GM12878 (cell line): ENCODE data around the gene COG2. TPM values are rescaled to one million over a fixed set of nuclear protein-coding genes. Genes with fewer than 3 reads are reported as not detected.
"Not testable (repeated sequence)": the region's sequence is repeated elsewhere in the genome, so short reads cannot be mapped to it uniquely, and the experiment has no call there.

ENCODE experiments used
- ATAC-seq: fragments of 200-7000 bp; cut with Tn5 transposase; 3 replicates; pipeline ENCODE4 v1.9.1; 2020; ENCODE audit warnings: mild to moderate bottlenecking, moderate library complexity
- BruUV-seq: library from RNA; stranded (reverse); fragments of 400-500 nt; replicated peaks from 2 replicates; lab custom pipeline; 2021; lab: Mats Ljungman, UMichigan
- CTCF ChIA-PET: fragments of 300-600 bp; sonication (Branson Sonifier 250); formaldehyde crosslinking; extraction: SDS; loops from one replicate; lab custom pipeline; 2021; ENCODE audit warnings: inconsistent platforms; lab: Yijun Ruan, JAX
- POLR2A ChIA-PET: fragments of 350-600 bp; formaldehyde crosslinking; extraction: SDS; loops from one replicate; lab custom pipeline; 2021; ENCODE audit warnings: inconsistent platforms; lab: Charles Lee
- RAD21 ChIA-PET: fragments of 300-600 bp; sonication (Branson Sonifier 250); formaldehyde crosslinking; loops from one replicate; lab custom pipeline; 2023; ENCODE audit warnings: antibody characterized with exemption; ENCODE audit not compliant: unreplicated experiment; lab: Charles Lee
- SMC1A ChIA-PET: fragments of 300-600 bp; sonication (Branson Sonifier 250); formaldehyde crosslinking; loops from one replicate; lab custom pipeline; 2023; ENCODE audit not compliant: unreplicated experiment, uncharacterized antibody; lab: Charles Lee
- DNase-seq: peaks from one replicate; pipeline ENCODE4 v3.0.0-alpha.2; 2011; ENCODE audit warnings: low read depth, low spot score
- FAIRE-seq: peaks from 3 replicates; lab custom pipeline; 2011; peaks lifted over from hg19 to GRCh38; lab: Jason Lieb, UNC
- H2AFZ ChIP-seq: 2 replicates; pipeline ENCODE4 v1.6.0; 2011; ENCODE audit warnings: low read depth, low read length, control low read depth; ENCODE audit not compliant: control insufficient read depth
- H3K27ac ChIP-seq: 2 replicates; pipeline ENCODE4 v1.5.1; 2011; ENCODE audit warnings: control low read depth; ENCODE audit not compliant: control insufficient read depth, insufficient read depth
- H3K27me3 ChIP-seq, 2 experiments: replicated peaks in 1 of 2; 2 replicates each; pipeline versions ENCODE4 v1.6.0 to v1.6.1; 2011; ENCODE audit warnings: low read length in 1 of 2; ENCODE audit not compliant: control insufficient read depth in 2 of 2, insufficient read depth in 2 of 2
- H3K36me3 ChIP-seq, 2 experiments: 2 replicates each; pipeline ENCODE4 v1.5.1; 2011; ENCODE audit warnings: low read length in 1 of 2; ENCODE audit not compliant: control insufficient read depth in 2 of 2, insufficient read depth in 2 of 2
- H3K4me1 ChIP-seq: 2 replicates; pipeline ENCODE4 v1.6.1; 2011; ENCODE audit warnings: mild to moderate bottlenecking, low read length, moderate library complexity, mixed read lengths; ENCODE audit not compliant: control insufficient read depth, insufficient read depth
- H3K4me2 ChIP-seq: 2 replicates; pipeline ENCODE4 v1.6.0; 2011; ENCODE audit warnings: control low read depth; ENCODE audit not compliant: control insufficient read depth, insufficient read depth
- H3K4me3 ChIP-seq: fragments of 200-600 bp; sonication (generic); 2 replicates; pipeline ENCODE4 v1.5.1; 2016
- H3K79me2 ChIP-seq: 2 replicates; pipeline ENCODE4 v1.6.0; 2011; ENCODE audit warnings: low read length; ENCODE audit not compliant: control insufficient read depth, insufficient read depth
- H3K9ac ChIP-seq: 2 replicates; pipeline ENCODE4 v1.8.0; 2011; ENCODE audit warnings: low read length, control low read depth, mixed read lengths; ENCODE audit not compliant: control insufficient read depth, insufficient read depth
- H3K9me3 ChIP-seq: replicated peaks from 3 replicates; pipeline ENCODE4 v1.5.1; 2011; ENCODE audit warnings: mild to moderate bottlenecking, low read length; ENCODE audit not compliant: control insufficient read depth, insufficient read depth
- H4K20me1 ChIP-seq: 2 replicates; pipeline ENCODE4 v1.6.0; 2011; ENCODE audit not compliant: control insufficient read depth, insufficient read depth
- BCL11A ChIP-seq: IDR thresholded peaks from 2 replicates; pipeline ENCODE4 v1.6.1; 2011; ENCODE audit warnings: low read depth, low read length
- HCFC1 ChIP-seq: fragments of 150-350 bp; IDR thresholded peaks from 2 replicates; pipeline ENCODE4 v1.6.1; 2014; ENCODE audit warnings: low read length
- KDM1A ChIP-seq: fragments of 200-600 bp; sonication (generic); IDR thresholded peaks from 2 replicates; pipeline ENCODE4 v1.6.1; 2016; ENCODE audit warnings: borderline replicate concordance
- MEF2A ChIP-seq: IDR thresholded peaks from 2 replicates; pipeline ENCODE4 v1.6.1; 2011; ENCODE audit warnings: low read depth, mild to moderate bottlenecking, low read length, moderate library complexity; ENCODE audit not compliant: insufficient read depth
- SMAD5 ChIP-seq: IDR thresholded peaks from 2 replicates; pipeline ENCODE4 v1.6.1; 2016; ENCODE audit warnings: antibody characterized with exemption, low read depth
- WGBS: methylation state at CpG from one replicate; pipeline ENCODE4 v1.1.6; 2016; ENCODE audit warnings: low lambda C conversion rate; ENCODE audit not compliant: insufficient replicate concordance, insufficient coverage; ENCODE audit errors: missing lambda C conversion rate; 5-methylcytosine and 5-hydroxymethylcytosine counted together
- in situ Hi-C: fragments of 300-500 bp; cut with MboI; formaldehyde crosslinking; loops from 9 replicates; pipeline ENCODE4 v1.14.3; 2018; ENCODE audit warnings: mixed read lengths
- intact Hi-C: fragments of 100-400 bp; cut with micrococcal nuclease; formaldehyde crosslinking; loops from one replicate; pipeline ENCODE4 v1.14.2; 2022; ENCODE audit not compliant: unreplicated experiment
- polyA plus RNA-seq, 11 experiments: library from polyadenylated mRNA; depleted of rRNA in 4 of 11; unstranded in 6 of 11; stranded (reverse) in 5 of 11; fragments of >200 nt; fragmentation: Nextera tagmentation in 4 of 11; fragmentation: Illumina TruSeq in 1 of 11; extraction: Ambion mirVana in 4 of 11; extraction: Trizol in 1 of 11; gene quantifications; 1 replicate in 1 of 11; 2 replicates in 10 of 11; pipeline versions ENCODE4 v1.2.1 to v1.2.3, GENCODE V29; 2011 to 2016; ENCODE audit warnings: inconsistent platforms in 2 of 11, missing spikeins in 2 of 11, low read depth in 1 of 11
- total RNA-seq, 4 experiments: library from RNA; depleted of rRNA in 3 of 4; stranded (reverse); fragments of >200 nt in 3 of 4; fragmentation: Illumina TruSeq in 1 of 4; extraction: Trizol in 1 of 4; gene quantifications; 2 replicates each; pipeline versions ENCODE4 v1.2.1 to v1.2.3, GENCODE V29; 2013 to 2021
- TF ChIP-seq, protein P1 (sequence below): fragments of 450-650 bp; IDR thresholded peaks from 2 replicates; pipeline ENCODE4 v1.6.1; 2014; ENCODE audit warnings: mild to moderate bottlenecking
- TF ChIP-seq, protein P2 (sequence below): fragments of 450-650 bp; IDR thresholded peaks from 2 replicates; pipeline ENCODE4 v1.6.1; 2017; ENCODE audit warnings: mild to moderate bottlenecking, moderate library complexity
- TF ChIP-seq, protein P3 (sequence below): IDR thresholded peaks from 2 replicates; pipeline ENCODE4 v1.6.1; 2011; ENCODE audit warnings: borderline replicate concordance, low read depth, mild to moderate bottlenecking, moderate library complexity, mixed read lengths, low read length; ENCODE audit not compliant: insufficient read depth; ENCODE audit errors: extremely low read length

The COG2 gene
- total and polyA plus RNA-seq, 10 of the 15 experiments (the other 5 are each of a cell fraction or from before 2014, with no cell fraction given) = 15.0 to 31.5 (median 28.3) TPM

DNA sequence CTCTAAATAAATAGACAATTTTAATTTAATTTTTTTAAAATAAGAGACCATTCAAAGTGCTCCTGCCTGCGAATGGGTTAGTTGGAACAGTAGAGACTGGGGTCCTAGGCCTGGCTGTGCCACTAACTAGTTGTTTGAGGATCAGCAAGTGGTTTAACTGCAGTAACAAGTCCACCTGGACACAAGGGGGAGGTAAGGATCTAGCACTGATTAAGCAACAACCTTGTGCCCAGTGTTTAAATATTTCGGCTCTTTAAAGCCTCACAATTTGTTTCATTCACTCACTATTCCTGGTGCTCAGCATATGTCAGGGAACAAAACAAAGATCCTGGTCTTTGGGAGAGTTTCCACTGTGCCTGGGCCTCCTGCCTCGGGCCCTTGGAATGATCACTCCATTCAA is 73.2 kb downstream of the COG2 start (continued):
- TF ChIP-seq, protein P1, sequence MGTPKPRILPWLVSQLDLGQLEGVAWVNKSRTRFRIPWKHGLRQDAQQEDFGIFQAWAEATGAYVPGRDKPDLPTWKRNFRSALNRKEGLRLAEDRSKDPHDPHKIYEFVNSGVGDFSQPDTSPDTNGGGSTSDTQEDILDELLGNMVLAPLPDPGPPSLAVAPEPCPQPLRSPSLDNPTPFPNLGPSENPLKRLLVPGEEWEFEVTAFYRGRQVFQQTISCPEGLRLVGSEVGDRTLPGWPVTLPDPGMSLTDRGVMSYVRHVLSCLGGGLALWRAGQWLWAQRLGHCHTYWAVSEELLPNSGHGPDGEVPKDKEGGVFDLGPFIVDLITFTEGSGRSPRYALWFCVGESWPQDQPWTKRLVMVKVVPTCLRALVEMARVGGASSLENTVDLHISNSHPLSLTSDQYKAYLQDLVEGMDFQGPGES = no peak
- TF ChIP-seq, protein P2, sequence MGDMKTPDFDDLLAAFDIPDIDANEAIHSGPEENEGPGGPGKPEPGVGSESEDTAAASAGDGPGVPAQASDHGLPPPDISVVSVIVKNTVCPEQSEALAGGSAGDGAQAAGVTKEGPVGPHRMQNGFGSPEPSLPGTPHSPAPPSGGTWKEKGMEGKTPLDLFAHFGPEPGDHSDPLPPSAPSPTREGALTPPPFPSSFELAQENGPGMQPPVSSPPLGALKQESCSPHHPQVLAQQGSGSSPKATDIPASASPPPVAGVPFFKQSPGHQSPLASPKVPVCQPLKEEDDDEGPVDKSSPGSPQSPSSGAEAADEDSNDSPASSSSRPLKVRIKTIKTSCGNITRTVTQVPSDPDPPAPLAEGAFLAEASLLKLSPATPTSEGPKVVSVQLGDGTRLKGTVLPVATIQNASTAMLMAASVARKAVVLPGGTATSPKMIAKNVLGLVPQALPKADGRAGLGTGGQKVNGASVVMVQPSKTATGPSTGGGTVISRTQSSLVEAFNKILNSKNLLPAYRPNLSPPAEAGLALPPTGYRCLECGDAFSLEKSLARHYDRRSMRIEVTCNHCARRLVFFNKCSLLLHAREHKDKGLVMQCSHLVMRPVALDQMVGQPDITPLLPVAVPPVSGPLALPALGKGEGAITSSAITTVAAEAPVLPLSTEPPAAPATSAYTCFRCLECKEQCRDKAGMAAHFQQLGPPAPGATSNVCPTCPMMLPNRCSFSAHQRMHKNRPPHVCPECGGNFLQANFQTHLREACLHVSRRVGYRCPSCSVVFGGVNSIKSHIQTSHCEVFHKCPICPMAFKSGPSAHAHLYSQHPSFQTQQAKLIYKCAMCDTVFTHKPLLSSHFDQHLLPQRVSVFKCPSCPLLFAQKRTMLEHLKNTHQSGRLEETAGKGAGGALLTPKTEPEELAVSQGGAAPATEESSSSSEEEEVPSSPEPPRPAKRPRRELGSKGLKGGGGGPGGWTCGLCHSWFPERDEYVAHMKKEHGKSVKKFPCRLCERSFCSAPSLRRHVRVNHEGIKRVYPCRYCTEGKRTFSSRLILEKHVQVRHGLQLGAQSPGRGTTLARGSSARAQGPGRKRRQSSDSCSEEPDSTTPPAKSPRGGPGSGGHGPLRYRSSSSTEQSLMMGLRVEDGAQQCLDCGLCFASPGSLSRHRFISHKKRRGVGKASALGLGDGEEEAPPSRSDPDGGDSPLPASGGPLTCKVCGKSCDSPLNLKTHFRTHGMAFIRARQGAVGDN = no peak
- TF ChIP-seq, protein P3, sequence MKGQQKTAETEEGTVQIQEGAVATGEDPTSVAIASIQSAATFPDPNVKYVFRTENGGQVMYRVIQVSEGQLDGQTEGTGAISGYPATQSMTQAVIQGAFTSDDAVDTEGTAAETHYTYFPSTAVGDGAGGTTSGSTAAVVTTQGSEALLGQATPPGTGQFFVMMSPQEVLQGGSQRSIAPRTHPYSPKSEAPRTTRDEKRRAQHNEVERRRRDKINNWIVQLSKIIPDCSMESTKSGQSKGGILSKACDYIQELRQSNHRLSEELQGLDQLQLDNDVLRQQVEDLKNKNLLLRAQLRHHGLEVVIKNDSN = no peak
- TF ChIP-seq MEF2A = no peak
- TF ChIP-seq SMAD5 = no peak
- TF ChIP-seq HCFC1 = no peak
- TF ChIP-seq KDM1A = no peak
- no peak for TF ChIP-seq BCL11A

DNA sequence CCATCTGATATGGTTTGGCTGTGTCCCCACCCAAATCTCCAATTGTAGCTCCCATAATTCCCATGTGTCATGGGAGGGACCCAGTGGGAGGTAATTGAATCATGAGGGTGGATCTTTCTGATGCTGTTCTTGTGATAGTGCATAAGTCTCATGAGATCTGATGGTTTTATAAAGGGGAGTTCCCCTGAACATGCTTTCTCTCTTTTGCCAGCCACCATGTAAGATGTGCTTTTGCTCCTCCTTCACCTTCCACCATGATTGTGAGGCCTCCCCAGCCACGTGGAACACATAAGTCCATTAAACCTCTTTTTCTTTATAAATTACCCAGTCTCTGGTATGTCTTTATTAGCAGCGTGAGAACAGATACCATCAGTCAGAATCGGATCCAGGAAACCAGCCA is 74.2 kb downstream of the COG2 start:
- SMC1A ChIA-PET, DNase-seq, RAD21 ChIA-PET, H3K4me3 ChIP-seq, H2AFZ ChIP-seq, H3K4me1 ChIP-seq, ATAC-seq, in situ Hi-C loops, H3K36me3 ChIP-seq, H4K20me1 ChIP-seq, H3K9ac ChIP-seq, H3K9me3 ChIP-seq, H3K79me2 ChIP-seq, H3K27ac ChIP-seq, BruUV-seq, CTCF ChIA-PET, POLR2A ChIA-PET, intact Hi-C loops, FAIRE-seq, H3K4me2 ChIP-seq, H3K27me3 ChIP-seq: not testable (repeated sequence)
- 47% methylated on average over 3 of the region's 3 CpGs for WGBS
